IMR-90 (cell line): ENCODE results near the gene TMEM145.

ENCODE experiments used
- BHLHE40 ChIP-seq: fragments of 150-350 bp; IDR thresholded peaks from 2 replicates; pipeline ENCODE4 v1.6.1; 2016; ENCODE audit warnings: mild to moderate bottlenecking, low read depth, low read length
- CEBPB ChIP-seq: IDR thresholded peaks from 2 replicates; pipeline ENCODE4 v1.6.1; 2012; ENCODE audit warnings: low read depth, low read length, improper control_type of control experiment
- ELK1 ChIP-seq: fragments of 150-350 bp; IDR thresholded peaks from 2 replicates; pipeline ENCODE4 v1.6.1; 2016; ENCODE audit warnings: low read depth, mild to moderate bottlenecking, low read length, moderate library complexity, borderline replicate concordance
- FOS ChIP-seq: fragments of 150-350 bp; IDR thresholded peaks from 2 replicates; pipeline ENCODE4 v1.6.1; 2016; ENCODE audit warnings: low read depth, low read length
- MXI1 ChIP-seq: IDR thresholded peaks from 2 replicates; pipeline ENCODE4 v1.6.1; 2012; ENCODE audit warnings: low read depth, mild to moderate bottlenecking, low read length, moderate library complexity, borderline replicate concordance
- POLR2A ChIP-seq: IDR thresholded peaks from 2 replicates; pipeline ENCODE4 v1.6.1; 2012; ENCODE audit warnings: mild to moderate bottlenecking, low read depth, low read length
- RAD21 ChIP-seq: IDR thresholded peaks from 2 replicates; pipeline ENCODE4 v1.6.1; 2012; ENCODE audit warnings: low read length, improper control_type of control experiment
- RFX5 ChIP-seq: IDR thresholded peaks from 2 replicates; pipeline ENCODE4 v1.8.0; 2012; ENCODE audit warnings: low read depth, mild to moderate bottlenecking, low read length, moderate library complexity
- SMC3 ChIP-seq: fragments of 150-350 bp; IDR thresholded peaks from 2 replicates; pipeline ENCODE4 v1.6.1; 2016; ENCODE audit warnings: low read depth, mild to moderate bottlenecking, antibody characterized with exemption, low read length, moderate library complexity
- TF ChIP-seq, protein P1 (sequence below): conservative IDR thresholded peaks from 2 replicates; pipeline ENCODE4 v1.5.1; 2012; ENCODE audit warnings: mild to moderate bottlenecking, low read depth, low read length, improper control_type of control experiment

DNA sequence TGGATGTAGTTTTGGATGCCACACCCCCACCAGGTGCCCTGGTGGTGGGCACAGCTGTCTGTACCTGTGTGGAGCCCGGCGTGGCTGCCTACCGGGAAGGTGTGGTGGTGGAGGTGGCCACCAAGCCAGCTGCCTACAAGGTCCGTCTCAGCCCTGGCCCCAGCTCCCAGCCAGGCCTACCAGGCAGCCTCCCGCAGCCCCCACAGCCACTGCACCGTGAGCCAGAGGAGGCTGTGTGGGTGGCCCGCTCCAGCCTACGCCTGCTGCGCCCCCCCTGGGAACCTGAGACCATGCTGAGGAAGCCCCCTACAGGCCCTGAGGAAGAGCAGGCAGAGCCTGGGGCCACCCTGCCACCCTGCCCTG, 40.6 kb upstream of the TMEM145 start:
- TF ChIP-seq, protein P1, sequence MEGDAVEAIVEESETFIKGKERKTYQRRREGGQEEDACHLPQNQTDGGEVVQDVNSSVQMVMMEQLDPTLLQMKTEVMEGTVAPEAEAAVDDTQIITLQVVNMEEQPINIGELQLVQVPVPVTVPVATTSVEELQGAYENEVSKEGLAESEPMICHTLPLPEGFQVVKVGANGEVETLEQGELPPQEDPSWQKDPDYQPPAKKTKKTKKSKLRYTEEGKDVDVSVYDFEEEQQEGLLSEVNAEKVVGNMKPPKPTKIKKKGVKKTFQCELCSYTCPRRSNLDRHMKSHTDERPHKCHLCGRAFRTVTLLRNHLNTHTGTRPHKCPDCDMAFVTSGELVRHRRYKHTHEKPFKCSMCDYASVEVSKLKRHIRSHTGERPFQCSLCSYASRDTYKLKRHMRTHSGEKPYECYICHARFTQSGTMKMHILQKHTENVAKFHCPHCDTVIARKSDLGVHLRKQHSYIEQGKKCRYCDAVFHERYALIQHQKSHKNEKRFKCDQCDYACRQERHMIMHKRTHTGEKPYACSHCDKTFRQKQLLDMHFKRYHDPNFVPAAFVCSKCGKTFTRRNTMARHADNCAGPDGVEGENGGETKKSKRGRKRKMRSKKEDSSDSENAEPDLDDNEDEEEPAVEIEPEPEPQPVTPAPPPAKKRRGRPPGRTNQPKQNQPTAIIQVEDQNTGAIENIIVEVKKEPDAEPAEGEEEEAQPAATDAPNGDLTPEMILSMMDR, result no peak
- TF ChIP-seq POLR2A (no peak), CEBPB (no peak), ELK1 (no peak), RAD21 (no peak), FOS (no peak), MXI1 (no peak), RFX5 (no peak), SMC3 (no peak), BHLHE40 (no peak)
